ENCODE data around the gene DOCK4. TPM values are rescaled to one million over a fixed set of nuclear protein-coding genes. Genes with fewer than 3 reads are reported as not detected.
A peak's percentile ranks its signal among the peaks of the same experiment; 100 is the strongest.

DOCK4 gene
- total RNA-seq, 1 donor from 2014 or later, result 10.6 TPM

DNA sequence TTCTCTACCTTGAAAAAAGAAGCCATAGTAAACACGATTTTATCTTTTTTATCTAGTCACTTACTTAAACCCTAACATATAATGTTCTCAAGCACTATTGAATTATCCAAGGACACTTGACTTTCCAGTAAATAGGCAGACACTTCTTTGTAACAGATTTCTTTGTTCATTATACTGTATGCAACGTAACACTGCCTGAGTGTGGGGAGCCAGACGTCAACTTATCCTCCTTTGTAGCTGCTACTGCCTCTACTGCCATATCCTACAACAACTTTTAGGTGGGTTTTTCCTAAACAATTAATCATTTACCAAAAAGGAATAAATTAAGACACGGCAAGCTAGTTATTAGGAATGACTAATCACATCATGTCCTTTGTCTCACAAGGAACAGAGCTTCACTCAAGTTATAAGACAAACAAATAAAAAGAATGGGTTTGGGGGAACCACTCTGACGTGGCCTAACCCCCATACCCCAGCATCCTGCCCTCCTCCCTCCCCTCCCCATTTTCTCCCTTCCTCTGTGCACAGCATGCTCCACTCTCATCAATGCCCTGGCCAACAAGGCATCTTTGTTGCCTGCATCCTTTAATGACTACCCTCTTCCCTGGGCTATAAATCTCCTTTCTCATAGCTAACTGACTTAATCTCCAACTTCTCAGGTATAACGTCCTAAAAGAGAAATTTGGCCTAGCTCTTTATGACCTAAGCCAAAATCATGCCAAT is 43.3 kb downstream of the DOCK4 start:
- TF ChIP-seq, protein P1, sequence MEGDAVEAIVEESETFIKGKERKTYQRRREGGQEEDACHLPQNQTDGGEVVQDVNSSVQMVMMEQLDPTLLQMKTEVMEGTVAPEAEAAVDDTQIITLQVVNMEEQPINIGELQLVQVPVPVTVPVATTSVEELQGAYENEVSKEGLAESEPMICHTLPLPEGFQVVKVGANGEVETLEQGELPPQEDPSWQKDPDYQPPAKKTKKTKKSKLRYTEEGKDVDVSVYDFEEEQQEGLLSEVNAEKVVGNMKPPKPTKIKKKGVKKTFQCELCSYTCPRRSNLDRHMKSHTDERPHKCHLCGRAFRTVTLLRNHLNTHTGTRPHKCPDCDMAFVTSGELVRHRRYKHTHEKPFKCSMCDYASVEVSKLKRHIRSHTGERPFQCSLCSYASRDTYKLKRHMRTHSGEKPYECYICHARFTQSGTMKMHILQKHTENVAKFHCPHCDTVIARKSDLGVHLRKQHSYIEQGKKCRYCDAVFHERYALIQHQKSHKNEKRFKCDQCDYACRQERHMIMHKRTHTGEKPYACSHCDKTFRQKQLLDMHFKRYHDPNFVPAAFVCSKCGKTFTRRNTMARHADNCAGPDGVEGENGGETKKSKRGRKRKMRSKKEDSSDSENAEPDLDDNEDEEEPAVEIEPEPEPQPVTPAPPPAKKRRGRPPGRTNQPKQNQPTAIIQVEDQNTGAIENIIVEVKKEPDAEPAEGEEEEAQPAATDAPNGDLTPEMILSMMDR (conservative IDR thresholded peaks at IDR 0.05; ENCODE audit: low read depth, low read length), result no peak
- peak overlapping the region; percentile 21 for H3K4me3 ChIP-seq (ENCODE audit: low read depth, low read length)
- peak; percentile 67 for DNase-seq (ENCODE audit: low read depth)

DNA sequence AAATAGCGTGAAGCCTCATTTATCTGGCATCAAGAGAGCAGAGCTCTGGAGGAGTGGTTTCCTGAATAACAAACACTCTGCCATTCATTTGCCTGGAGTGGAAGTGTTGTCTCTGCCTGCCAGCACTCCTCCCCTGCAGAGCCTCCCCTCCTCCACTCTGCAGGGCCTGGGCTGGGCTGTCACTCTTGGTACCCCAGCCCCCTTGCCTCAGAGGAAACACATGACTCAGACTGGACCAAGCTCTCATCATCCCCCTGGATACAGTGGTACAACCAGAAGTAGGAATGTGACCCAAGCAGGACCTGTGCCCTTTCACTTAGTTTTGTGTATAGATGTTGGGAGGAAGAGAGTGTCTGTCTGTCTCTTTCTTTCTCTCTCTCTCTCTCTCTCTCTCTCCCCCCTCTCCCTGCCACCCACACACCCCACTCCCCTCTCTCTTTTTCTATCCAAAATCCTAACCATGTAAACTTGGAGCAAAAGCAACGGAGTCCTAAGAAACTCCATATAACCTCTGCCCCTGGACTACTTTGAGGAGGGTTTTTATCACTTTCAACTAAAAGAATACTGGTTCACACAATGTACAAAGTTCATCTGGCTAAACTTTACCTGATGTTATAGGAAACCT is 43.9 kb downstream of the DOCK4 start:
- TF ChIP-seq, protein P1 (conservative IDR thresholded peaks at IDR 0.05; ENCODE audit: low read depth, low read length), result no peak
- DNase-seq (ENCODE audit: low read depth), result peak; percentile 86

DNA sequence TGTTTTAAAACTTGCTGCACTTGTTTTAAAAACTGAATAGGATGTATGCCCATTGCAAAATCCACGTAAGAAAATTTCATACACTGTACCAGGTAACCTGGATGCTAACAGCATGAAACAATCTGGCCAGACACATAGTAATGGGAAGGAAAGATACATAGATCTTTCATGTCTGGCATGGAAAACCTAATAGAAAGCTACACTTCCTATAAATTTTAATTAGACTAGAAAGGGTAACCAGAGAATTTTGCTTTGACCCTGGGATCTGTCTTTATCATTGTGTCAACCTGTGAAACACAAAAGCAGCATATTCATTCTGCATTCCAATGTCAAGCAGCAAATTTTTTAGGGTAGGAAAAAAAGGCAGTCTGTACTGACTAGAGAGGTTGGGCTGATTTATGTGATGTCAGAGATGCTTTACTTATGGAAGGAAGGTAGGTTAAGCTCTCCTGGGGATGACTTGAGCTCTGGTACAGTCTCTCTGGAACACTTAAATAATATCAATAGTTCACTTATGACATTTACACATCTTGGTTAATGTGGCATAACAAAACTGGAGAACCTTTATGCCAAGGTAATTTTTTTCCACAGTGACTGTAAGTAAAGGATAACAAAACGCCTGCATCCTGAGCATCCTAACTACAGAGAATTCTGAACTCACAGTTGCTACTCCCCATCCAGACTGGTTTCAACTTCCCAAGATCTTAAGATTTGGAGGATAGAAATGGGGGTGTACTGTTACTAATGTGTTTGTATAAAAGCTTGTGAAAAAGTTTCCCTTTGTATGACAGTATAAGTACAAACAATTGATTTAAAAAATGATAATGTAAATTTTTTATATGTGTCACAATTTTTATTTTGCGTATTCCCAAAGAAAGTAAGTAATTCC is 44.7 kb downstream of the DOCK4 start:
- no peak for DNase-seq (ENCODE audit: low read depth)
- TF ChIP-seq, protein P1 (conservative IDR thresholded peaks at IDR 0.05; ENCODE audit: low read depth, low read length), result no peak
- H3K4me3 ChIP-seq (ENCODE audit: low read depth, low read length), result no peak overlapping the region

More for the DNA sequence above, 43.9 kb downstream of the DOCK4 start:
- H3K4me3 ChIP-seq (ENCODE audit: low read depth, low read length), result peak overlapping the region; percentile 21

DNA sequence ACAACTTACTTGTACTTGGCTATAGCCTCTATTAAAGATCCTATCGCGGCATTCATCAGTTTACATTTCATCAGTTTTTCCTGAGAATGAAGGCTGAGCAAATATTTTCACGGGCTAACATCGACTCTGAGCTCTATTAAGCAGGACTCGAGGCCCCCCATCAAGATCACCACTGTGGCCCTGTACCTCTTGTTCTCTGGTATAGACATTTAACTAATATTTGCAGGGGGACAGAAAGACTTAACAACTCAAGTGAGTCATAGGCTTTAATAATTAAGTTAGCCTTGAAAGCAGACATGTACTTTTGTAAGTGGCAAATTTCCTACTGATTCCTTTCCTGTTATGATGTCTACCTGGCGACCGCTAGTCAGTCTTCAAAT is 45.4 kb downstream of the DOCK4 start:
- H3K4me3 ChIP-seq (ENCODE audit: low read depth, low read length), result no peak overlapping the region
- no peak for DNase-seq (ENCODE audit: low read depth)
- TF ChIP-seq, protein P1 (conservative IDR thresholded peaks at IDR 0.05; ENCODE audit: low read depth, low read length), result no peak

DNA sequence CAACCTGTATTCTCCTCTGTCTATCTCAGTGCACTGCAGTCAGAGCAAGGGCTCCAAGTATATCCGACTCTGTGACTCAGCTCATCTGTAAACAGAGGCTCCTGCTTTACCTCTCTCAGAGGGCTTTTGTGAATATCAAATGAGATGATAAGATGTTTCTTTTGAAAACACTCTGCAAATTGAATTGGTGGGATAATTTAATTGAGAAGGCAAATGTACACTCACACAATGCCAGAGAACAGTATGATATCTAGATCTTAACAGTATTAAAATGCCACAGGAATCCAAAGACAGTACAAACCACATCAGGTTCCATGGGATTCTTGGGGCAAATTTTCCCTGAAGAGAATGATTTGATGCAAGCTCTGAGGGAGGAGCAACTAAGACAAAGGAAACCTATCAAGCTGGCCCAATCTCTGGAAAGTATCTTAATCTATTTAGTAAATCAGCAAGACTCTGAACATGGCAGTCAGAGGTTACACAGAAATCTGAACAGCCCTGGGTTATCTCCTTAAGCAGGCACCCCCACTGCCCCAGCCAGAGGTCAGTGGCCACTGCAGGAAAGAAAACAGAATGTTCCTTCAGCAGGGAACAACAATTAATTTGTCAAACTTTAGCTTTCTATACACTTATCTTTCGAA is 45.9 kb downstream of the DOCK4 start:
- no peak overlapping the region for H3K4me3 ChIP-seq (ENCODE audit: low read depth, low read length)
- TF ChIP-seq, protein P1 (conservative IDR thresholded peaks at IDR 0.05; ENCODE audit: low read depth, low read length), result no peak
- DNase-seq (ENCODE audit: low read depth), result peak; percentile 19

DNA sequence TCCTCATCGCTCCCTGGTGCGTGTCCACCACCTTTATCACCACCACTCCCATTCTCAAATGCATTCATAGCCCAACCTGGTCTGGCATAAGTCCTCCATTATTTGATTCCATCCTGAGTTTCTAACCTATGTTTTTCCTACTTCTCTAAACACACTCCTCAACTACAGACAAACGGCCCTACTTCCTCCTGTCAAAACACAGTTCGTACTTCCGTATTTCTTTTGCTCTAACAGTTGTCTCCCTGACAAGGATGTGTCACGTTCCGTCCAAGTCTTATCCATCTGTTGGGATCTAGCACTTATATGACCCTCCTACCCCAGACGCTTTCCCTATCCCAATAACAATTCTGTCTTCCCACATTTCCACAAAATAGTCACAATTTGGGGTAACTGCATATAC is 46.8 kb downstream of the DOCK4 start:
- TF ChIP-seq, protein P1 (conservative IDR thresholded peaks at IDR 0.05; ENCODE audit: low read depth, low read length), result no peak
- H3K4me3 ChIP-seq (ENCODE audit: low read depth, low read length), result no peak overlapping the region
- DNase-seq (ENCODE audit: low read depth), result no peak
